GM18498 (cell line): Measurements from ENCODE around the gene SMG1.
"Not testable (repeated sequence)": the region's sequence is repeated elsewhere in the genome, so short reads cannot be mapped to it uniquely, and the experiment has no call there.

Source experiments
- ATAC-seq: cut with Tn5 transposase; IDR thresholded peaks from one replicate; pipeline ENCODE4 v1.9.1; 2021; ENCODE audit warnings: mild to moderate bottlenecking, moderate library complexity; ENCODE audit not compliant: unreplicated experiment

Gene SMG1

GRCh38 chr16:18925986-18926865, at the start of gene SMG1:
SMG1 (minus strand) TSS chr16:18926408; CDS start chr16:18926041, 367 bp downstream.
- peak; percentile 86 for ATAC-seq

DNA sequence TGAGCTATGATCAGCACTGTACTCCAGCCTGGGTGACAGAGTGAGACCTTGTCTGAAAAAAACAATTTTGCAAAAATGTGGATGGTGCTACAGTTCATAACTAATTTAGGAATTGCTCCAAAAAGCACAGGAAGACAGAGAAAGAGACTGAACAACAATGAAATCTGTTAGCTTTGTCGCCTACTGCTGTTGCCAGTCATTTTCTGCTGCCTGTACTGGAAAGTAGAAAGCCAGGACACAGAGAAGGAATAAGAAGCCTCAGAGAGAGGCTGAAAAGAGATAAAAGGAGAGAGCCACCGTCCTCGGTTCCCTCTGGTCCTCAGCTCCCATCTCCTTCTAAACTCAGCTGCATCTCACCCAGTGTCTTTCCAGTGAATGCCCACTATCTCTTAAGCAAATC, 48.9 kb upstream of the SMG1 start:
- no peak for ATAC-seq

DNA sequence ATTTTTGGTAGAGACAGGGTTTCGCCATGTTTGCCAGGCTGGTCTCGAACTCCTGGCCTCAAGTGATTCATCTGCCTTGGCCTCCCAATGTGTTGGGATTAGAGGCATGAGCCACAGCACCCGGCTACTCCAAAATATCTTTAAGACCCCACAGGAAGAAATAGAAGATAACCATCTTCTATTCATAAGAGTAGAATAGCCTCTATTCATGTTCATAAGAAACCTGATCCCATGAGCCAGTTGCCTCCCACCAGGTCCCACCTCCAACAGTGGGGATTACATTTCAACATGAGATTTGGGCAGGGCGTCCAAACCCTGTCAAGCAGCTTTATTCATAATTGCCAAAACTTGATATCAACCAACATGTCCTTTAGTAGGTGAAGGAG, 43.6 kb upstream of the SMG1 start:
- ATAC-seq = no peak

DNA sequence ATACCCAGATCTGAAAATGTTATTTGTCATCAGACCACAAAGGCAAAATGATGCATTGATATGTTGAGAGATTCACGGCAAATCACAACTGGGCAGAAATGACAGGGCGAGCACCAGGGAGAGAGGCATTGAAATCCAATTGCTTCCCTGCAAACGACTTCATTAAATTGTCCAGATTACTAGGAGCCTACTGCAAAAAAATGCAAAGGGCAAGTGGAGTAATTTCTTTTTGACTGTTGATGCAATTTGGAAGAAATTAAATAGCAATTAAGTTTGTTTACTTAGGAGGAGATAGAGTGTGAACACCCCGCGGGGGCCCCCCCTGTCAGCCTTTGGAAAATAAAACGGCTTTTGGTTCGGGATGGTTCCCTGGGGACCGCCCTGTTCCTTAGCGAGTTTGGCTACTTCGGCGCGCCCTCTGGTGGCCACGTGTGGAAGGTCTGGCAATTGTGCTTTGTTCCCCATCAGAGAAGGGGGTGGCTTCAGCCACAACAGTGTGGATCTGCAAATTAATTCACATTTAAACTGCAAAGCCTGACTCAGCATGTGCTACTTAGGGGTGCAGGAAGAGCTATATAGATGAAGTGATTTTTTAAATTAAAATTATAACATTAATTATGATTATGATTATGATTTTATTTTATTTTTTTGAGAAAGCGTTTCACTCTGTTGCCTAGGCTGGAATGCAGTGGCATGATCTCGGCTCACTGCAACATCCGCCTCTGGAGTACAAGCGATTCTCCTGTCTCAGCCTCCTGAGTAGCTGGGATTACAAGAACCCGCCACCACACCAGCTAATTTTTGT, 43.0 kb upstream of the SMG1 start:
- ATAC-seq = no peak

- no peak for ATAC-seq
These were observed 40.6 kb upstream of the SMG1 start for GRCh38 chr16:18966791-18967190.

DNA sequence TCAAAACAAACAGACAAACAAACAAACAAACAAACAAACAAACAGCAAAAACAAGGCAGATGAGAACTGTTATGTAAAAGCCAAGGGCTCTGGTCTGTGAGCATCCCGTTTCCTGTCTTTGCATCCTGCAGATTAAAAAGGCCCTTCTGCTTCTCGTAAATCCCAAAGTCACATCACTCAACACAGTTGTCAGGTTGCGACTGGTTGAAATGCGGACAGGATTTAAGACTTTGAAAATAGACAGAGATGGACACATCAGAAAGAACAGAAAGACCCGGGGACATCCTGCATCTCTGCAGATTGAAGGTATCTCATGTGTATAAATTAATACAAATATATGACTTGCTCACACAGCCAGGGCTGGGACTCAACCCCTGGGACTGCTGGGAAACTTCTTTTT, 39.3 kb upstream of the SMG1 start:
- no peak for ATAC-seq

DNA sequence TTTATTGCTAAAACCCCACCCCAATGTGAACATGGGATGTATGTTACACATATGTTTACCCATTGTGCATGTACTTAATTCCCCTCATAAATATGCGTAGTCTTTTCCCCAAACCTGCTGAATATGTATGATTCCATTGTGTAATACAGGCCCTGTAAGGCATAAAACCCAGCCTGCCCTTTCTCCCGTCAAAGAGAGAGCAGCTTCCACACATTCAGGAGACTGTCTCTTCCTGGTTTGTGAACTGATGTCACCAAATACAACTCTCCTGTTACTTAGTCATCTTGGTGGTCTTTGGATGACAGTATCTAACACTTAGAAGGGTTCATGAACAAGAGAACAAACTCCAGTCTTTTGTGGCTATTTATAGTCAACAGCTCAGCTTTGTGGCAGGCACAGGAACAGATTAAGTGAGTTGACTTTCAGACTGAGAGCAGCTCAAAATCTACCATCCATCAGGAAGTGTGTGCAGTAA, 32.9 kb upstream of the SMG1 start:
- no peak for ATAC-seq

DNA sequence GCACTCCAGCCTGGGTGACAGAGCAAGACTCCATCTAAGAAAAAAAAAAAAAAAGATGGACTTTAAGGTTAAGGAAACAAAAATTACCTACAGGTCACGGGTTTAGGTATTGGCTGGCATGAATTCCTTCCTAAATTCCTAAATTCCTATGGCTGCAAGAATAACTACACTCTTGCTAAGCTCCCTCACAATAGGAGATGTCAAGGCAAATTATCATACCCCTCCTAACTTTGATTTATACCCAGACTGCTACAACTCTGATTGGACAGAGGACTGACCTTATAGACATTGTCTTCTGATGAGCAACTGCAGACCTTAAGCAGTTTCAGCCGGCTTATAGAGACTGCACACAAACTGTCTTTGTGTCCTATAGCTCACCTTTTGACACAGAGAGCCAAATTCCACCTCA, 32.4 kb upstream of the SMG1 start:
- no peak for ATAC-seq

- ATAC-seq = not testable (repeated sequence)
These were observed 30.5 kb upstream of the SMG1 start for GRCh38 chr16:18956658-18957241.

DNA sequence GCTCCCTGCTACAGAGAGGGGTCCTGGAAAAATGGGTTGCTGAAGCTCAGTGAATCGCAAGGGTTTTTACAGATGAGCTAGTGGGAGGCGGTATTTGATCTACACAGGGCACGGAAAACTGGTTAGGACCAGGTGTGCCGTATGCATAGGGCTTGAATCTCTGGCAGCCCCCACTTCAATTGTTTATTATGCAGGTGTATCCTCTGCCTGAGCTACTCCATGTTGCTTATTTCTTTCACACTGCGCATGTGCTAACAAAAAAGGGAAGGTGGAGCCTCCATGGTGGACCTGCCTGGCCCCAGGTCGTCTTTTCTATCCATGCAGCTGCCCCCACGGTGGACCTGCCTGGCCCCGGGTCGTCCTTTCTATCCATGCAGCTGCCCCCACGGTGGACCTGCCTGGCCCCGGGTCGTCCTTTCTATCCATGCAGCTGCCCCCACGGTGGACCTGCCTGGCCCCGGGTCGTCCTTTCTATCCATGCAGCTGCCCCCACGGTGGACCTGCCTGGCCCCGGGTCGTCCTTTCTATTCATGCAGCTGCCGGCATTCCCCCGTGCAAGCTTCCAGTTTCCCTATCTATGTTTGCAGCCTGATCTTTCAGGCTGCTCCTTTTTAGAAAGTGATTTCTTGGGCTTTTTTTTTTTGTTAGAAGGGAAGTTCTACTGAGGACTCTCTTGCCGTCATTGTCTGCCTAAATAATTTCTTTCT, 29.8 kb upstream of the SMG1 start:
- ATAC-seq = not testable (repeated sequence)

GRCh38 chr16:18953547-18953946, 27.3 kb upstream of the SMG1 start:
- no peak for ATAC-seq

GRCh38 chr16:18950469-18951185, 24.4 kb upstream of the SMG1 start:
- no peak for ATAC-seq

- ATAC-seq = no peak
These were observed 22.3 kb upstream of the SMG1 start for GRCh38 chr16:18948372-18949020.

GRCh38 chr16:18945233-18945632, 19.0 kb upstream of the SMG1 start:
- no peak for ATAC-seq

DNA sequence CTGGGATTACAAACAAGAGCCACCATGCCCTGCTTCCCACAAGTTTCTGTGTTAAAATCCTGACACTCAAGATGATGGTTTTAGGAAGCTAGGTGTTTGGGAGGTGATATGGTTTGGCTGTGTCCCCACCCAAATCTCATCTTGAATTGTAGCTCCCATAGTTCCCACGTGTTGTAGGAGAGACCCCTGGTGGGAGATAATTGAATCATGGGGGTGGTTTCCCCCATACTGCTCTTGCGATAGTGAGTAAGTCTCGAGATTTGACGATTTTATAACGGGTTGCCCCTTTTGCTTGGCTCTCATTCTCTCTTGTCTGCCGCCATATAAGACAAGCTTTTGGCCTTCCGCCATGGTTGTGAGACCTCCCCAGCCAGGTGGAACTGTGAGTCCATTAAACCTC, 17.2 kb upstream of the SMG1 start:
- no peak for ATAC-seq

DNA sequence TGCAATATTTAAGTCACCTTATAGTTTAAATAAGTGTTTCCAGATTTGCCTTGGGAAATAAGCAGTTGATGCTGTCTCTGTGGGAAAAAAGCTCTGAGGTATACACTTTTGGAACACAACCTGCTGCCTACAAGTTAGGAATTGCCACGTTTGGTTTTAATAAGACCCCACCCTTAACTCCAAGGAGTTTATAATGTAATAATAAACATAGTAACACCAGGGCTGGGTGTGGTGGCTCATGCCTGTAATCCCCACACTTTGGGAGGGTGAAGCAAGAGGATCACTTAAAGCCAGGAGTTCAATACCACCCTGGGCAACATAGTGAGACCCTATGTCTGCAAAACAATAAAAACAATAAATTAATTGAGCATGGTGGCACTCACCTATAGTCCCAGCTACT, 15.9 kb upstream of the SMG1 start:
- no peak for ATAC-seq

GRCh38 chr16:18941471-18941870, 15.3 kb upstream of the SMG1 start:
- no peak for ATAC-seq

GRCh38 chr16:18938986-18939385, 12.8 kb upstream of the SMG1 start:
- ATAC-seq = no peak

GRCh38 chr16:18937390-18937789, 11.2 kb upstream of the SMG1 start:
- ATAC-seq = no peak
